HG03565 (cell line): Measurements from ENCODE around the gene TRIP10.
"Not testable (repeated sequence)": the region's sequence is repeated elsewhere in the genome, so short reads cannot be mapped to it uniquely, and the experiment has no call there.

ENCODE experiments used
- ATAC-seq: cut with Tn5 transposase; IDR thresholded peaks from one replicate; pipeline ENCODE4 v1.9.1; 2021; ENCODE audit warnings: mild to moderate bottlenecking, moderate library complexity; ENCODE audit not compliant: unreplicated experiment

Gene TRIP10

GRCh38 chr19:6767081-6767356 lies 27.5 kb downstream of the TRIP10 start:
- peak; percentile 12 for ATAC-seq

GRCh38 chr19:6767357-6768235 lies 28.1 kb downstream of the TRIP10 start, which contains the start of gene SH2D3A:
Gene SH2D3A (minus strand): TSS chr19:6767435. CDS start chr19:6763748, 3,687 bp downstream.
- peak; percentile 53 for ATAC-seq

- no peak for ATAC-seq
These were observed 28.8 kb downstream of the TRIP10 start for GRCh38 chr19:6768236-6768785.

- ATAC-seq: no peak
These were observed 29.6 kb downstream of the TRIP10 start for GRCh38 chr19:6769006-6769619.

- not testable (repeated sequence) for ATAC-seq
These were observed 32.2 kb downstream of the TRIP10 start for GRCh38 chr19:6771648-6772027.

- no peak for ATAC-seq
These were observed 32.8 kb downstream of the TRIP10 start, which contains the start of gene VAV1 for GRCh38 chr19:6772028-6772865. Gene VAV1 (plus strand): TSS chr19:6772708. CDS start chr19:6772808, 100 bp downstream.

GRCh38 chr19:6772866-6773322 lies 33.4 kb downstream of the TRIP10 start:
- ATAC-seq: no peak

- ATAC-seq: no peak
These were observed 33.9 kb downstream of the TRIP10 start for GRCh38 chr19:6773323-6773931.

GRCh38 chr19:6774821-6775707 lies 35.6 kb downstream of the TRIP10 start:
- no peak for ATAC-seq

GRCh38 chr19:6776045-6776444 lies 36.6 kb downstream of the TRIP10 start:
- ATAC-seq: not testable (repeated sequence)

GRCh38 chr19:6776999-6777398 lies 37.5 kb downstream of the TRIP10 start:
- ATAC-seq: no peak

GRCh38 chr19:6777434-6777833 lies 38.0 kb downstream of the TRIP10 start:
- no peak for ATAC-seq

GRCh38 chr19:6778386-6778785 lies 38.9 kb downstream of the TRIP10 start:
- no peak for ATAC-seq

GRCh38 chr19:6779206-6779605 lies 39.7 kb downstream of the TRIP10 start:
- ATAC-seq: no peak

- ATAC-seq: no peak
These were observed 47.9 kb downstream of the TRIP10 start for GRCh38 chr19:6787393-6787792.

GRCh38 chr19:6788896-6789295 lies 49.4 kb downstream of the TRIP10 start:
- ATAC-seq: no peak

GRCh38 chr19:6790194-6791128 lies 51.0 kb downstream of the TRIP10 start:
- no peak for ATAC-seq

- no peak for ATAC-seq
These were observed 51.8 kb downstream of the TRIP10 start for GRCh38 chr19:6791237-6791636.

GRCh38 chr19:6793411-6793810 lies 53.9 kb downstream of the TRIP10 start:
- no peak for ATAC-seq
